Omental fat pad (tissue), 4 donors: ENCODE results near the gene CDKN2C. TPM values are rescaled to one million over a fixed set of nuclear protein-coding genes. Genes with fewer than 3 reads are reported as not detected.

Experiments used
- ATAC-seq: fragments of 150-250 bp; one replicate; pipeline ENCODE4 v1.9.1; 2016; ENCODE audit warnings: mild to moderate bottlenecking, moderate library complexity; ENCODE audit not compliant: low FRiP score
- DNase-seq: peaks from one replicate; pipeline ENCODE4 v3.0.0-alpha.2; 2019; ENCODE audit warnings: low spot score
- total RNA-seq, 4 donors: library from RNA; depleted of rRNA; stranded (reverse); fragments of >200 nt; gene quantifications; one replicate each; pipeline ENCODE4 v1.1.0, GENCODE V29; 2016
- TF ChIP-seq, protein P1 (sequence below), 3 donors: fragments of 450-650 bp; IDR thresholded peaks; one replicate each; pipeline ENCODE4 v1.5.1; 2016 to 2017; ENCODE audit warnings: antibody characterized with exemption in 3 of 3, mild to moderate bottlenecking in 3 of 3, moderate library complexity in 2 of 3

CDKN2C gene
- total RNA-seq, 4 donors from 2014 or later = 20.0 to 82.8 (median 36.1) TPM

DNA sequence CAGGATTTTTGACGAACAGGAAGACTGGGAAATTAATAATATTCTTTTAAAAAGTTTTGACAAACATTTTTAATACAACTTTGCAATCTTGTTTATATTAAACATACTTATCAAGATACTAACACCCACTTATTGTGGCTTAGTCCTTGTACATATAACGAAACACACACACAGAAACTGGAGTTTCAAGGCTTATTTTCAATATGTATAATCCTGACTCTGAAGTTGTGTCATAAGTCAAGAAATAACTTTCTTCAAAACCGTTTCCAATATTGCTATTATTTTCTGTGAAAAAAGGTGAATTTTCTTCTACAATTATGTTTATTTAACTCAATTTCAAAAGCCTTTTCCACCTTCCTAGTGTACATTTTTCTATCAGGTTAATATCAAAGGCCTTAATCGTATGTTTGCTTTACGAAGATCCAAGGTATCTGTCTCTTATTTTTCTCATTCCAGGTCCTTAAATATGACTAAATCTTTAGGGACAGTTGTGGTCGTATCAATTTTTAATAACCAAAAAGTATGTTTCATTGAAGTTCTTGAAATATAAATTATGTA, 1.8 kb downstream of the CDKN2C start:
- no peak for ATAC-seq

DNA sequence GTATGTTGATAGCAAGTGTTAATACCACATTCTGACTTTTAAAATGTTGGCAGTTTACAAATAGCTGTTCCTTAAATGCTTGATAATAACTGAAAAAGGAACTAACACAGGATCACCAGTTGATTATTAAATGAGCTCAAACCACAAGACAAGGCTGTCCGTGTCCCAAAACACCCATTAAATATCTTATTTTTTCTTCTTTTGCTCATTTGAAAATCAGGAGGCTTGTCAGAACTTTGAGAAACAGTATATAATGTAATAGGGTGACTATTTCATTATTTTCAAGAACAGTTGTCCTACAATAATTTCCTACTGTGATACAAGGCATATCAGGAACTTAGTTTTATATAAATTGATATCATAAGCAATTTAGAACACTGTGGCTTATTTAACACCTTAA, 2.7 kb downstream of the CDKN2C start:
- TF ChIP-seq, protein P1, sequence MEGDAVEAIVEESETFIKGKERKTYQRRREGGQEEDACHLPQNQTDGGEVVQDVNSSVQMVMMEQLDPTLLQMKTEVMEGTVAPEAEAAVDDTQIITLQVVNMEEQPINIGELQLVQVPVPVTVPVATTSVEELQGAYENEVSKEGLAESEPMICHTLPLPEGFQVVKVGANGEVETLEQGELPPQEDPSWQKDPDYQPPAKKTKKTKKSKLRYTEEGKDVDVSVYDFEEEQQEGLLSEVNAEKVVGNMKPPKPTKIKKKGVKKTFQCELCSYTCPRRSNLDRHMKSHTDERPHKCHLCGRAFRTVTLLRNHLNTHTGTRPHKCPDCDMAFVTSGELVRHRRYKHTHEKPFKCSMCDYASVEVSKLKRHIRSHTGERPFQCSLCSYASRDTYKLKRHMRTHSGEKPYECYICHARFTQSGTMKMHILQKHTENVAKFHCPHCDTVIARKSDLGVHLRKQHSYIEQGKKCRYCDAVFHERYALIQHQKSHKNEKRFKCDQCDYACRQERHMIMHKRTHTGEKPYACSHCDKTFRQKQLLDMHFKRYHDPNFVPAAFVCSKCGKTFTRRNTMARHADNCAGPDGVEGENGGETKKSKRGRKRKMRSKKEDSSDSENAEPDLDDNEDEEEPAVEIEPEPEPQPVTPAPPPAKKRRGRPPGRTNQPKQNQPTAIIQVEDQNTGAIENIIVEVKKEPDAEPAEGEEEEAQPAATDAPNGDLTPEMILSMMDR (IDR thresholded peaks at IDR 0.05) = no peak
- ATAC-seq = no peak
- no peak for DNase-seq

More for the DNA sequence above, 1.8 kb downstream of the CDKN2C start:
- TF ChIP-seq, protein P1 (IDR thresholded peaks at IDR 0.05) = no peak
- DNase-seq = no peak

DNA sequence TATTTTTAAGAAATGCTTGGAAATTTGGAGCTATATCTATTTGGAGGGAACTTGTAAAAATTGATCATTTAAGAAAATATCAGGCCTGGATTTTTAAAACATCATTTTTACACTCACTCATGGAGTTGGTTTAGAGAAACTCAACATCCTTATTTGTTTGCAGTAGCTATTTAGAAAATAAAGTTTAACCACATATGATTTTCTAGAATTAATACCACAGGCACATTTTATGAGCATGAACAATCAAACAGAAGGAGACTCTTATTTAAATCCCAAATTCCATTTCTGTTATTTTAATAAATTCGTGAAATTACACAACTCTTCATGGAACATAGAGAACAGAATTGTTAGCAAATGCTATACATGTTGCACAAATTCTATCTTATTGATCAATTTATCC, 3.2 kb downstream of the CDKN2C start:
- ATAC-seq = no peak
- TF ChIP-seq, protein P1 (IDR thresholded peaks at IDR 0.05) = no peak
- no peak for DNase-seq

DNA sequence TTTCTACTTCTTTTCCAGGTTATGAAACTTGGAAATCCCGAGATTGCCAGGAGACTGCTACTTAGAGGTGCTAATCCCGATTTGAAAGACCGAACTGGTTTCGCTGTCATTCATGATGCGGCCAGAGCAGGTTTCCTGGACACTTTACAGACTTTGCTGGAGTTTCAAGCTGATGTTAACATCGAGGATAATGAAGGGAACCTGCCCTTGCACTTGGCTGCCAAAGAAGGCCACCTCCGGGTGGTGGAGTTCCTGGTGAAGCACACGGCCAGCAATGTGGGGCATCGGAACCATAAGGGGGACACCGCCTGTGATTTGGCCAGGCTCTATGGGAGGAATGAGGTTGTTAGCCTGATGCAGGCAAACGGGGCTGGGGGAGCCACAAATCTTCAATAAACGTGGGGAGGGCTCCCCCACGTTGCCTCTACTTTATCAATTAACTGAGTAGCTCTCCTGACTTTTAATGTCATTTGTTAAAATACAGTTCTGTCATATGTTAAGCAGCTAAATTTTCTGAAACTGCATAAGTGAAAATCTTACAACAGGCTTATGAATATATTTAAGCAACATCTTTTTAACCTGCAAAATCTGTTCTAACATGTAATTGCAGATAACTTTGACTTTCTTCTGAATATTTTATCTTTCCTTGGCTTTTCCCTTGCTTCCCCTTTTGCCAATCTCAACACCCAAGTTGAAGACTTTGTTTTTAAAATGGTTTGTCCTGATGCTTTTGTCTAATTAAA, 4.0 kb downstream of the CDKN2C start:
- DNase-seq = no peak
- ATAC-seq = no peak
- TF ChIP-seq, protein P1 (IDR thresholded peaks at IDR 0.05) = no peak

DNA sequence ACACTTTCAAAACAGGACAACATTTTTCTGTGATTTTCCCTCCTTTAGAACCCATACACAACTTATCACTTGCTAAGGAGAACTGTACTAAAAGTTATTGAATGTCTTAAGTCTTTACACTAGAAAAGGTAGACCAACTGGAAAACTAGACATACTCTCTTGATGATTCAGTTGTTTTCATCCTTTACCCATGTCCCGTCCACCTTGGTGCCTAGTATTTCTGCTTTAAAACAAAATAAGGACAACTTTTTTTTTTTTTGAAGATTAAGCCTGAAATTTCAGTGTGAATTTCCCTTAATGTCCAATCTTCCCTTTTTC, 4.5 kb downstream of the CDKN2C start:
- ATAC-seq = no peak
- no peak for DNase-seq
- TF ChIP-seq, protein P1 (IDR thresholded peaks at IDR 0.05) = no peak

DNA sequence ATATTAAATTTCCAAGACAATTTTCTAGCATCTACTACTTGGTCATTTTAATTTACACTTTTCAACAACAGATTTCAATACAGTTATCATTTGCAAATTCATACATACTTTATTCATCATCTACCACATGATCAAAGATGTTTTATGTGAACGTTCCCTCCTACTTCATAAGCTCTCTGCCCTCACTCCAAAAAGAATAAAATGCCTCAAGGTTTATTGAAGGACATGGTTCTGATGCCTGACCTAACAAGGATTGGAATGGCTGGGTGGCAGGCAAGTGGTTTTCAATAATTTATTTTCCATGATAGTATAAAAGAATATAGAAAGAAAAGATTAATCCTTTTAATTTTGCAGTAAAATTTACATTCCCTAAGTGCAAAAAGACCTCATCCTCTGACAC, 5.4 kb downstream of the CDKN2C start:
- TF ChIP-seq, protein P1 (IDR thresholded peaks at IDR 0.05) = no peak
- no peak for DNase-seq
- ATAC-seq = no peak
